ENCODE measurements around the gene FUCA2. TPM values are rescaled to one million over a fixed set of nuclear protein-coding genes. Genes with fewer than 3 reads are reported as not detected.

Gene FUCA2
- total RNA-seq, 1 experiment from 2014 or later, result 72.1 TPM

DNA sequence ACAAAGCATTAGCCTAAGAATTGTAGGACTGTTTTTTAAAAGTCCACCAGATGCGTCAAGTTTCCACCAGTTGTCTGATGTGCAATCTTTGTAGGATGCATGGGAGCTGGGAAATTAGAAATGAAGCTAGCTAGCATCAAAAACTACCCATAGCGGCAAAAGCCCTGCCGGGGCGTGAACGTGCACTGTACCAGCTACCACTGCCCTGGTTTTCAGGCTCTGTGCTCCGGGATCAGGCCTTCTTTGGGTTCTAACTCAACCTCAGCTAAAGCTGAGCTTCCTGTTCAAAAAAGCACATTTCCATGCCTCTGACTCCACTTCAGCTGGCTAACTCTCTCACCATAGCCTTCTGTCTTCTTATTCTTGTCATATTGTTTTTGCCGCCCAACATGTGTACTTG is 26.9 kb upstream of the FUCA2 start:
- no peaks in the 10 kb centered on the region for H3K9me3 ChIP-seq (ENCODE audit: control insufficient read depth, low read depth, low read length)
- no peak overlapping the region for H2AFZ ChIP-seq (ENCODE audit: low read length)
- Mint-ChIP-seq H3K36me3 (ENCODE audit: insufficient read depth in 1 of 3, low read depth in 3 of 3) (no peaks in the 10 kb centered on the region; a peak in 1 of 7 replicates), H3K9me3 (no peaks in the 10 kb centered on the region), H3K4me3 (peak overlapping the region; percentile 66 to 80), H3K4me1 (peaks cover 26 to 32% of the 10 kb centered on the region in 2 experiments), H3K27me3 (ENCODE audit: low read depth) (peaks cover 48% of the 10 kb centered on the region), H3K27ac (no peak overlapping the region)
- no CpG with 5 or more reads among the region's 7 CpGs for WGBS (ENCODE audit: extremely low coverage, insufficient read length, low lambda C conversion rate)
- H3K4ac ChIP-seq (ENCODE audit: low read depth, low read length), result no peak overlapping the region
- no peaks in the 10 kb centered on the region for H4K20me1 ChIP-seq (ENCODE audit: control insufficient read depth, insufficient read depth, insufficient read length)
- no peak overlapping the region for H4K5ac ChIP-seq (ENCODE audit: insufficient read length, low read depth, low read length)
- H3K79me1 ChIP-seq (ENCODE audit: insufficient read depth, low read depth, low read length, poor library complexity, severe bottlenecking), result no peaks in the 10 kb centered on the region
- no peak overlapping the region for H3K56ac ChIP-seq (ENCODE audit: insufficient read length, low read depth, low read length)
- no peak overlapping the region for H3K14ac ChIP-seq (ENCODE audit: insufficient read depth, low read length)
- H2BK120ac ChIP-seq (ENCODE audit: low read depth, low read length, poor library complexity, severe bottlenecking), result no peak overlapping the region
- no peak overlapping the region for H3K23ac ChIP-seq (ENCODE audit: insufficient read length, low read depth, low read length)
- H2BK15ac ChIP-seq (ENCODE audit: low read depth, low read length), result no peak overlapping the region
- peaks cover 4% of the 10 kb centered on the region; the same call in 1 of the 2 replicates for H3K4me1 ChIP-seq (ENCODE audit: insufficient read depth, low read length)
- H2BK5ac ChIP-seq (ENCODE audit: insufficient read length, low read length), result no peak overlapping the region
- no peak overlapping the region for H3K9ac ChIP-seq (ENCODE audit: extremely low read depth, insufficient read length, low read length)
- H3K4me2 ChIP-seq (ENCODE audit: insufficient read depth, insufficient read length, low read length), result no peak overlapping the region
- no peak overlapping the region for H2BK20ac ChIP-seq (ENCODE audit: low read depth, low read length, poor library complexity, severe bottlenecking)
- no peak overlapping the region for H3T11ph ChIP-seq (ENCODE audit: low read length)
- H3K79me2 ChIP-seq (ENCODE audit: insufficient read depth, low read length), result no peaks in the 10 kb centered on the region
- H2AK5ac ChIP-seq (ENCODE audit: insufficient read length, low read length), result no peak overlapping the region
- H3K23me2 ChIP-seq (ENCODE audit: insufficient read length, low read depth, low read length, poor library complexity, severe bottlenecking), result peaks cover 9% of the 10 kb centered on the region
- H4K8ac ChIP-seq (replicated peaks; ENCODE audit: insufficient read length, low read depth, low read length), result no peak overlapping the region
- no peak overlapping the region for H3K27ac ChIP-seq (ENCODE audit: insufficient read length, low read depth, low read length)
- no peak overlapping the region for H2BK12ac ChIP-seq (ENCODE audit: insufficient read length, low read depth, low read length)
- H3K27me3 ChIP-seq (ENCODE audit: insufficient read depth, low read length), result peaks cover 4% of the 10 kb centered on the region; the same call in 1 of the 2 replicates
- TF ChIP-seq, protein P1, sequence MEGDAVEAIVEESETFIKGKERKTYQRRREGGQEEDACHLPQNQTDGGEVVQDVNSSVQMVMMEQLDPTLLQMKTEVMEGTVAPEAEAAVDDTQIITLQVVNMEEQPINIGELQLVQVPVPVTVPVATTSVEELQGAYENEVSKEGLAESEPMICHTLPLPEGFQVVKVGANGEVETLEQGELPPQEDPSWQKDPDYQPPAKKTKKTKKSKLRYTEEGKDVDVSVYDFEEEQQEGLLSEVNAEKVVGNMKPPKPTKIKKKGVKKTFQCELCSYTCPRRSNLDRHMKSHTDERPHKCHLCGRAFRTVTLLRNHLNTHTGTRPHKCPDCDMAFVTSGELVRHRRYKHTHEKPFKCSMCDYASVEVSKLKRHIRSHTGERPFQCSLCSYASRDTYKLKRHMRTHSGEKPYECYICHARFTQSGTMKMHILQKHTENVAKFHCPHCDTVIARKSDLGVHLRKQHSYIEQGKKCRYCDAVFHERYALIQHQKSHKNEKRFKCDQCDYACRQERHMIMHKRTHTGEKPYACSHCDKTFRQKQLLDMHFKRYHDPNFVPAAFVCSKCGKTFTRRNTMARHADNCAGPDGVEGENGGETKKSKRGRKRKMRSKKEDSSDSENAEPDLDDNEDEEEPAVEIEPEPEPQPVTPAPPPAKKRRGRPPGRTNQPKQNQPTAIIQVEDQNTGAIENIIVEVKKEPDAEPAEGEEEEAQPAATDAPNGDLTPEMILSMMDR (conservative IDR thresholded peaks at IDR 0.05), result no peak
- DNase-seq, result no peak
- H4K91ac ChIP-seq (ENCODE audit: insufficient read length, low read depth, low read length), result no peak overlapping the region
- no peak overlapping the region for H3K18ac ChIP-seq (ENCODE audit: insufficient read length, low read depth, low read length)
